Prostate gland (tissue), 2 donors: ENCODE measurements around the gene TMPRSS11D. TPM values are rescaled to one million over a fixed set of nuclear protein-coding genes. Genes with fewer than 3 reads are reported as not detected.

ENCODE experiments used
- DNase-seq: peaks from one replicate; pipeline ENCODE4 v3.0.0-alpha.2; 2019; ENCODE audit warnings: low spot score
- H3K27ac ChIP-seq, 2 donors: fragments of 200-600 bp; sonication (generic); 2 replicates each; pipeline ENCODE4 v1.5.1; 2017 to 2019
- H3K27me3 ChIP-seq: fragments of 200-600 bp; sonication (generic); replicated peaks from 2 replicates; pipeline ENCODE4 v1.5.1; 2019; ENCODE audit not compliant: insufficient read depth
- H3K36me3 ChIP-seq, 2 donors: fragments of 200-600 bp; sonication (generic); 1 replicate in 1 of 2; 2 replicates in 1 of 2; pipeline versions ENCODE4 v1.5.1 to v1.8.1; 2017 to 2019
- H3K4me1 ChIP-seq: fragments of 200-600 bp; sonication (generic); replicated peaks from 2 replicates; pipeline ENCODE4 v1.5.1; 2019
- H3K4me3 ChIP-seq, 2 donors: fragments of 200-600 bp; sonication (generic); 2 replicates each; pipeline ENCODE4 v1.5.1; 2017 to 2019
- H3K9me3 ChIP-seq: fragments of 200-600 bp; sonication (generic); 2 replicates; pipeline ENCODE4 v1.5.1; 2017
- CTCF ChIP-seq, 4 experiments: fragments of 200-600 bp in 2 of 4; fragments of 450-650 bp in 2 of 4; sonication (generic) in 2 of 4; IDR thresholded peaks; 1 replicate in 3 of 4; 2 replicates in 1 of 4; pipeline ENCODE4 v1.5.1; 2016 to 2019; ENCODE audit warnings: antibody characterized with exemption in 4 of 4, mild to moderate bottlenecking in 2 of 4, moderate library complexity in 2 of 4
- POLR2A ChIP-seq: fragments of 450-650 bp; IDR thresholded peaks from one replicate; pipeline ENCODE4 v1.6.1; 2016; ENCODE audit warnings: antibody characterized with exemption, mild to moderate bottlenecking
- POLR2AphosphoS5 ChIP-seq: sonication (generic); formaldehyde crosslinking; IDR thresholded peaks from one replicate; pipeline ENCODE4 v1.6.1; 2017; ENCODE audit warnings: antibody characterized with exemption
- WGBS: methylation state at CpG from one replicate; pipeline ENCODE4 v1.1.5; 2018; 5-methylcytosine and 5-hydroxymethylcytosine counted together
- intact Hi-C: fragments of 100-400 bp; cut with DNase I; formaldehyde crosslinking; loops from one replicate; pipeline ENCODE4 v1.14.2; 2022
- total RNA-seq, 2 donors: library from RNA; depleted of rRNA; stranded (reverse); fragments of >200 nt; gene quantifications; one replicate each; pipeline ENCODE4 v1.1.0, GENCODE V29; 2016

The TMPRSS11D gene
- total RNA-seq, 2 donors from 2014 or later, result not detected

GRCh38 chr4:67853336-67853735, 30.5 kb downstream of the TMPRSS11D start:
- WGBS, result 59% methylated on average over 2 of the region's 2 CpGs
- Histone ChIP-seq H3K27me3 (no peaks in the 10 kb centered on the region), H3K4me1 (no peaks in the 10 kb centered on the region), H3K36me3 (no peaks in the 10 kb centered on the region), H3K9me3 (no peaks in the 10 kb centered on the region), H3K27ac (no peak overlapping the region), H3K4me3 (no peak overlapping the region)
- no peak for TF ChIP-seq POLR2A
- TF ChIP-seq CTCF (IDR thresholded peaks at IDR 0.05), result no peak
- TF ChIP-seq POLR2AphosphoS5, result no peak
- no peak for DNase-seq
- intact Hi-C loops, result no loop called here

GRCh38 chr4:67820903-67821302, 62.9 kb downstream of the TMPRSS11D start:
- Histone ChIP-seq H3K36me3 (no peaks in the 10 kb centered on the region), H3K9me3 (no peaks in the 10 kb centered on the region), H3K4me1 (no peaks in the 10 kb centered on the region), H3K4me3 (no peak overlapping the region), H3K27me3 (no peaks in the 10 kb centered on the region), H3K27ac (no peak overlapping the region)
- TF ChIP-seq POLR2A (no peak), CTCF (IDR thresholded peaks at IDR 0.05) (no peak)
- intact Hi-C loops, result no loop called here
- DNase-seq, result no peak
- 87% methylated on average over 2 of the region's 2 CpGs for WGBS

GRCh38 chr4:67810011-67810410, 73.8 kb downstream of the TMPRSS11D start:
- H3K9me3 ChIP-seq, result no peaks in the 10 kb centered on the region
- no peaks in the 10 kb centered on the region for H3K36me3 ChIP-seq
- no peaks in the 10 kb centered on the region for H3K27me3 ChIP-seq
- H3K27ac ChIP-seq, result no peak overlapping the region
- TF ChIP-seq CTCF (IDR thresholded peaks at IDR 0.05) (no peak), POLR2A (no peak), POLR2AphosphoS5 (no peak)
- intact Hi-C loops, result no loop called here
- 100% methylated on average over 1 of the region's 1 CpG for WGBS
- DNase-seq, result no peak
- no peaks in the 10 kb centered on the region for H3K4me1 ChIP-seq
- H3K4me3 ChIP-seq, result no peak overlapping the region

GRCh38 chr4:67809502-67809901, 74.3 kb downstream of the TMPRSS11D start:
- H3K4me1 ChIP-seq, result no peaks in the 10 kb centered on the region
- no peaks in the 10 kb centered on the region for H3K9me3 ChIP-seq
- no peak for DNase-seq
- intact Hi-C loops, result no loop called here
- H3K27ac ChIP-seq, result no peak overlapping the region
- no peaks in the 10 kb centered on the region for H3K27me3 ChIP-seq
- H3K4me3 ChIP-seq, result no peak overlapping the region
- 87% methylated on average over 7 of the region's 7 CpGs for WGBS
- no peak for TF ChIP-seq POLR2A
- no peak for TF ChIP-seq POLR2AphosphoS5
- no peak for TF ChIP-seq CTCF (IDR thresholded peaks at IDR 0.05)
- no peaks in the 10 kb centered on the region for H3K36me3 ChIP-seq

GRCh38 chr4:67796810-67797209, 87.0 kb downstream of the TMPRSS11D start:
- Histone ChIP-seq H3K4me1 (no peaks in the 10 kb centered on the region), H3K36me3 (no peaks in the 10 kb centered on the region), H3K9me3 (no peaks in the 10 kb centered on the region), H3K27me3 (no peaks in the 10 kb centered on the region), H3K27ac (no peak overlapping the region), H3K4me3 (no peak overlapping the region)
- TF ChIP-seq CTCF (IDR thresholded peaks at IDR 0.05) (no peak), POLR2A (no peak), POLR2AphosphoS5 (no peak)
- no peak for DNase-seq
- intact Hi-C loops, result no loop called here
